OCI-LY3 (cell line): ENCODE results near the gene MPZL1.
"Not testable (repeated sequence)": the region's sequence is repeated elsewhere in the genome, so short reads cannot be mapped to it uniquely, and the experiment has no call there.

Experiments used
- H2AFZ ChIP-seq: fragments of 200-600, 300-600 bp; shearing (Covaris generic); 2 replicates; pipeline ENCODE4 v1.6.0; 2014; ENCODE audit warnings: antibody characterized with exemption, low read depth, low read length
- H3K27ac ChIP-seq: fragments of 200-600, 300-600 bp; sonication (generic); 2 replicates; pipeline ENCODE4 v1.5.1; 2014; ENCODE audit warnings: mild to moderate bottlenecking, low read length, moderate library complexity, mixed read lengths
- H3K27me3 ChIP-seq: fragments of 200-600, 300-600 bp; sonication (generic); 2 replicates; pipeline ENCODE4 v1.6.1; 2014; ENCODE audit warnings: low read depth, low read length, mixed read lengths
- H3K36me3 ChIP-seq: fragments of 200-600, 300-600 bp; sonication (generic); replicated peaks from 2 replicates; pipeline ENCODE3; 2014; ENCODE audit warnings: low read depth, low read length, mixed read lengths
- H3K4me1 ChIP-seq: fragments of 300-600, 200-600 bp; sonication (generic); 2 replicates; pipeline ENCODE4 v1.6.1; 2014; ENCODE audit warnings: low read length, mixed read lengths
- H3K4me2 ChIP-seq: fragments of 200-600, 300-600 bp; sonication (generic); 2 replicates; pipeline ENCODE4 v1.6.1; 2014; ENCODE audit warnings: low read length, mixed read lengths
- H3K4me3 ChIP-seq: fragments of 300-600, 200-600 bp; sonication (generic); 2 replicates; pipeline ENCODE4 v1.5.1; 2014; ENCODE audit warnings: antibody characterized with exemption, mild to moderate bottlenecking, low read length, moderate library complexity
- H3K79me2 ChIP-seq: fragments of 300-600, 200-600 bp; shearing (Covaris generic); 2 replicates; pipeline ENCODE4 v1.6.1; 2014; ENCODE audit warnings: mild to moderate bottlenecking, low read length, mixed read lengths
- H3K9ac ChIP-seq: fragments of 300-600, 200-600 bp; shearing (Covaris generic); 2 replicates; pipeline ENCODE4 v1.6.0; 2014; ENCODE audit warnings: mild to moderate bottlenecking, low read length, moderate library complexity
- H3K9me3 ChIP-seq: fragments of 200-600, 300-600 bp; shearing (Covaris generic); 2 replicates; pipeline ENCODE4 v1.6.1; 2014; ENCODE audit warnings: low read length, mixed read lengths; ENCODE audit not compliant: insufficient read depth
- H4K20me1 ChIP-seq: fragments of 200-600, 300-600 bp; sonication (generic); 2 replicates; pipeline ENCODE4 v1.6.1; 2016; ENCODE audit warnings: low read length, mixed read lengths; ENCODE audit not compliant: insufficient read depth
- CTCF ChIP-seq: fragments of 200-600, 300-600 bp; sonication (generic); IDR thresholded peaks from 2 replicates; pipeline ENCODE4 v1.5.1; 2014; ENCODE audit warnings: antibody characterized with exemption, low read length, low read depth
- EZH2phosphoT487 ChIP-seq: fragments of 200-600 bp; shearing (Covaris generic); IDR thresholded peaks from 2 replicates; pipeline ENCODE4 v1.6.1; 2018; ENCODE audit warnings: antibody characterized with exemption, mixed run types, low read depth

The MPZL1 gene

GRCh38 chr1:167824163-167824794, 102.5 kb downstream of the MPZL1 start:
- Histone ChIP-seq H2AFZ (no peak overlapping the region), H3K36me3 (no peaks in the 10 kb centered on the region), H3K79me2 (no peaks in the 10 kb centered on the region), H3K4me2 (no peak overlapping the region), H4K20me1 (no peaks in the 10 kb centered on the region), H3K4me1 (no peaks in the 10 kb centered on the region), H3K4me3 (no peak overlapping the region), H3K9ac (no peak overlapping the region), H3K27me3 (no peaks in the 10 kb centered on the region), H3K9me3 (no peaks in the 10 kb centered on the region), H3K27ac (no peak overlapping the region)
- TF ChIP-seq CTCF (no peak), EZH2phosphoT487 (no peak)

- H3K27ac ChIP-seq, result no peak overlapping the region
- no peaks in the 10 kb centered on the region for H3K36me3 ChIP-seq
- H3K79me2 ChIP-seq, result no peaks in the 10 kb centered on the region
- no peak overlapping the region for H3K9ac ChIP-seq
- no peaks in the 10 kb centered on the region for H3K27me3 ChIP-seq
- H4K20me1 ChIP-seq, result no peaks in the 10 kb centered on the region
- no peak for TF ChIP-seq EZH2phosphoT487
- no peak overlapping the region for H3K4me2 ChIP-seq
- no peaks in the 10 kb centered on the region for H3K4me1 ChIP-seq
- H2AFZ ChIP-seq, result no peak overlapping the region
- no peak overlapping the region for H3K4me3 ChIP-seq
- H3K9me3 ChIP-seq, result no peaks in the 10 kb centered on the region
Observed at GRCh38 chr1:167825419-167826079, 103.8 kb downstream of the MPZL1 start.

GRCh38 chr1:167826127-167826526, 104.3 kb downstream of the MPZL1 start:
- Histone ChIP-seq H3K27me3 (no peaks in the 10 kb centered on the region), H3K36me3 (no peaks in the 10 kb centered on the region), H2AFZ (no peak overlapping the region), H3K27ac (no peak overlapping the region), H3K79me2 (no peaks in the 10 kb centered on the region), H3K9me3 (no peaks in the 10 kb centered on the region), H4K20me1 (no peaks in the 10 kb centered on the region), H3K4me3 (no peak overlapping the region), H3K9ac (no peak overlapping the region), H3K4me2 (no peak overlapping the region), H3K4me1 (no peaks in the 10 kb centered on the region)
- no peak for TF ChIP-seq EZH2phosphoT487
- TF ChIP-seq CTCF, result no peak

GRCh38 chr1:167829868-167830267, 108.1 kb downstream of the MPZL1 start:
- Histone ChIP-seq H3K4me1 (peaks cover 7% of the 10 kb centered on the region), H2AFZ (no peak overlapping the region)

GRCh38 chr1:167830668-167831067, 108.9 kb downstream of the MPZL1 start:
- H3K27ac ChIP-seq, H3K79me2 ChIP-seq, H3K4me1 ChIP-seq, H2AFZ ChIP-seq, H3K27me3 ChIP-seq, H3K9ac ChIP-seq, H4K20me1 ChIP-seq, H3K4me3 ChIP-seq, H3K36me3 ChIP-seq, H3K4me2 ChIP-seq, H3K9me3 ChIP-seq: not testable (repeated sequence)

More at GRCh38 chr1:167829868-167830267, 108.1 kb downstream of the MPZL1 start:
- H3K27me3 ChIP-seq, result peaks cover 3% of the 10 kb centered on the region; the same call in 1 of the 2 replicates
- no peak overlapping the region for H3K27ac ChIP-seq
- TF ChIP-seq CTCF (no peak), EZH2phosphoT487 (no peak)
- no peaks in the 10 kb centered on the region for H3K36me3 ChIP-seq
- no peak overlapping the region for H3K4me3 ChIP-seq
- no peaks in the 10 kb centered on the region for H3K79me2 ChIP-seq
- H3K9ac ChIP-seq, result no peak overlapping the region
- H4K20me1 ChIP-seq, result no peaks in the 10 kb centered on the region
- no peak overlapping the region for H3K4me2 ChIP-seq
- no peaks in the 10 kb centered on the region for H3K9me3 ChIP-seq
